Breast epithelium (tissue), 3 donors: ENCODE measurements around the gene MAP2K5.

Experiments used
- CTCF ChIP-seq, 3 donors: fragments of 450-650 bp; IDR thresholded peaks; one replicate each; pipeline ENCODE4 v1.5.1; 2016 to 2017; ENCODE audit warnings: antibody characterized with exemption in 3 of 3, mild to moderate bottlenecking in 3 of 3, moderate library complexity in 3 of 3
- POLR2A ChIP-seq: fragments of 450-650 bp; IDR thresholded peaks from one replicate; pipeline ENCODE4 v1.6.1; 2016; ENCODE audit warnings: antibody characterized with exemption, mild to moderate bottlenecking, moderate library complexity

GRCh38 chr15:67755264-67755663 is 212.8 kb downstream of the MAP2K5 start:
- no peak for TF ChIP-seq CTCF (IDR thresholded peaks at IDR 0.05)
- TF ChIP-seq POLR2A: no peak
